Endothelial cell of umbilical vein (primary cell): ENCODE measurements around the gene GPRASP1. TPM values are rescaled to one million over a fixed set of nuclear protein-coding genes. Genes with fewer than 3 reads are reported as not detected.

Experiments used
- BruUV-seq: library from RNA; stranded (reverse); fragments of 400-500 nt; replicated peaks from 2 replicates; lab custom pipeline; 2021; lab: Mats Ljungman, UMichigan
- CTCF ChIA-PET: fragments of 300-600, 350-600 bp; sonication (Branson Sonifier 250); formaldehyde crosslinking; loops from one replicate; lab custom pipeline; 2021; ENCODE audit warnings: antibody characterized with exemption, inconsistent platforms; lab: Charles Lee
- POLR2A ChIA-PET: fragments of 300-600, 350-600 bp; sonication (Branson Sonifier 250); formaldehyde crosslinking; loops from one replicate; lab custom pipeline; 2021; ENCODE audit warnings: antibody characterized with exemption, inconsistent platforms; lab: Charles Lee
- DNase-seq: peaks from one replicate; pipeline ENCODE4 v3.0.0-alpha.2; 2011; ENCODE audit warnings: low read depth, low spot score
- FAIRE-seq: peaks from 2 replicates; lab custom pipeline; 2011; peaks lifted over from hg19 to GRCh38; lab: Jason Lieb, UNC
- H2AFZ ChIP-seq: 2 replicates; pipeline ENCODE4 v1.6.0; 2012; ENCODE audit warnings: low read depth, low read length, control low read depth, inconsistent platforms
- H3K27ac ChIP-seq: 2 replicates; pipeline ENCODE4 v1.5.1; 2011; ENCODE audit warnings: low read depth, mild to moderate bottlenecking, control low read depth, low read length, moderate library complexity; ENCODE audit not compliant: insufficient read depth
- H3K27me3 ChIP-seq, 2 experiments: 2 replicates each; pipeline versions ENCODE4 v1.6.0 to v1.6.1; 2011; ENCODE audit warnings: low read length in 2 of 2, mixed read lengths in 1 of 2; ENCODE audit not compliant: control insufficient read depth in 2 of 2, insufficient read depth in 2 of 2
- H3K36me3 ChIP-seq, 2 experiments: 2 replicates in 1 of 2; 3 replicates in 1 of 2; pipeline ENCODE4 v1.5.1; 2011; ENCODE audit warnings: low read length in 2 of 2, mild to moderate bottlenecking in 1 of 2, moderate library complexity in 1 of 2; ENCODE audit not compliant: control insufficient read depth in 2 of 2, insufficient read depth in 2 of 2; ENCODE audit errors: extremely low read depth in 1 of 2
- H3K4me1 ChIP-seq: 3 replicates; pipeline ENCODE4 v1.5.1; 2011; ENCODE audit warnings: mild to moderate bottlenecking, low read length; ENCODE audit not compliant: control insufficient read depth, insufficient read depth; ENCODE audit errors: extremely low read depth
- H3K4me2 ChIP-seq: 2 replicates; pipeline ENCODE4 v1.6.1; 2011; ENCODE audit warnings: low read length, control low read depth, mixed read lengths; ENCODE audit not compliant: insufficient read depth
- H3K4me3 ChIP-seq, 3 experiments: fragments of 200-600 bp in 1 of 3; sonication (generic), shearing (Covaris generic) in 1 of 3; replicated peaks in 1 of 3; 2 replicates each; pipeline ENCODE4 v1.5.1; 2011 to 2016; ENCODE audit warnings: control low read depth in 3 of 3, low read length in 3 of 3, mild to moderate bottlenecking in 2 of 3, inconsistent platforms in 1 of 3, low read depth in 1 of 3, moderate library complexity in 1 of 3; ENCODE audit not compliant: insufficient read depth in 1 of 3
- H3K79me2 ChIP-seq: 2 replicates; pipeline ENCODE4 v1.6.0; 2012; ENCODE audit warnings: low read length, inconsistent platforms; ENCODE audit not compliant: control insufficient read depth, insufficient read depth
- H3K9ac ChIP-seq: replicated peaks from 2 replicates; pipeline ENCODE3; 2011; ENCODE audit warnings: low read length, control low read depth; ENCODE audit not compliant: insufficient read depth; ENCODE audit errors: extremely low read depth
- H3K9me1 ChIP-seq: replicated peaks from 3 replicates; pipeline ENCODE4 v1.6.0; 2011; ENCODE audit warnings: mild to moderate bottlenecking, low read length; ENCODE audit not compliant: control insufficient read depth, insufficient read depth; ENCODE audit errors: extremely low read depth
- H3K9me3 ChIP-seq: replicated peaks from 2 replicates; pipeline ENCODE4 v1.5.1; 2012; ENCODE audit warnings: low read length, inconsistent platforms; ENCODE audit not compliant: control insufficient read depth, insufficient read depth
- H4K20me1 ChIP-seq: replicated peaks from 2 replicates; pipeline ENCODE3; 2011; ENCODE audit warnings: mild to moderate bottlenecking, low read length; ENCODE audit not compliant: control insufficient read depth, insufficient read depth; ENCODE audit errors: extremely low read depth
- CTCF ChIP-seq, 2 donors: IDR thresholded peaks; 1 replicate in 1 of 2; 2 replicates in 1 of 2; pipeline ENCODE4 v1.5.1; 2011; ENCODE audit warnings: low read length in 2 of 2, mild to moderate bottlenecking in 2 of 2, moderate library complexity in 2 of 2, control low read depth in 1 of 2, inconsistent platforms in 1 of 2, low read depth in 1 of 2; ENCODE audit not compliant: insufficient read depth in 1 of 2; ENCODE audit errors: extremely low read depth in 1 of 2
- EZH2 ChIP-seq: IDR thresholded peaks from 2 replicates; pipeline ENCODE4 v1.6.1; 2012; ENCODE audit warnings: borderline replicate concordance, low read depth, mild to moderate bottlenecking, moderate library complexity, low read length, inconsistent platforms; ENCODE audit not compliant: severe bottlenecking
- FOS ChIP-seq: IDR thresholded peaks from 2 replicates; pipeline ENCODE4 v1.6.1; 2011; ENCODE audit warnings: mild to moderate bottlenecking, low read length, moderate library complexity, borderline replicate concordance; ENCODE audit not compliant: insufficient read depth
- GATA2 ChIP-seq: IDR thresholded peaks from 2 replicates; pipeline ENCODE4 v1.7.0; 2011; ENCODE audit warnings: low read depth, mild to moderate bottlenecking, moderate library complexity, mixed read lengths, low read length; ENCODE audit not compliant: insufficient read length, insufficient read depth
- JUN ChIP-seq: IDR thresholded peaks from 2 replicates; pipeline ENCODE4 v1.6.1; 2011; ENCODE audit warnings: borderline replicate concordance, low read depth; ENCODE audit not compliant: insufficient read length, insufficient read depth
- MAX ChIP-seq: IDR thresholded peaks from 2 replicates; pipeline ENCODE4 v1.6.1; 2011; ENCODE audit not compliant: insufficient read depth, insufficient read length
- MYC ChIP-seq: IDR thresholded peaks from one replicate; pipeline ENCODE4 v1.6.1; 2011; ENCODE audit warnings: mild to moderate bottlenecking, low read depth, low read length
- POLR2A ChIP-seq: IDR thresholded peaks from 2 replicates; pipeline ENCODE4 v1.6.1; 2012; ENCODE audit warnings: low read depth, mild to moderate bottlenecking, control low read depth, low read length
- POLR2AphosphoS5 ChIP-seq: IDR thresholded peaks from 2 replicates; pipeline ENCODE4 v1.6.1; 2012; ENCODE audit warnings: low read depth, mild to moderate bottlenecking, control low read depth, low read length, moderate library complexity; ENCODE audit not compliant: insufficient read depth
- dilution Hi-C: fragments of 300-500 bp; cut with MboI; formaldehyde crosslinking; loops from one replicate; pipeline ENCODE4 v1.15.0; 2019; ENCODE audit warnings: low sequenced_read_pairs; ENCODE audit not compliant: extremely low pct_ligation_motif_present
- intact Hi-C: fragments of 100-400 bp; cut with micrococcal nuclease; formaldehyde crosslinking; loops from one replicate; pipeline ENCODE4 v1.10.0; 2022
- polyA plus RNA-seq, 4 experiments: library from polyadenylated mRNA; depleted of rRNA in 3 of 4; stranded (reverse) in 3 of 4; unstranded in 1 of 4; fragments of >200 nt; gene quantifications; 2 replicates each; pipeline versions ENCODE4 v1.2.1 to v1.2.3, GENCODE V29; 2011 to 2012; ENCODE audit warnings: missing spikeins in 1 of 4
- total RNA-seq: library from RNA; stranded (reverse); gene quantifications from 2 replicates; pipeline ENCODE4 v1.2.3, GENCODE V29; 2021

The GPRASP1 gene
- total and polyA plus RNA-seq, 2 donors (not counting 3 experiments of a cell fraction or from before 2014, with no cell fraction given): 0.32 to 2.1 TPM

- H3K9me3 ChIP-seq: no peaks in the 10 kb centered on the region
- H2AFZ ChIP-seq: no peak overlapping the region
- ChIA-PET POLR2A (no interaction called here), CTCF (interaction anchor here (1.8 to 2.1 kb wide), 2 partner anchors 38 to 231 kb away, joined by 4 to 5 read pairs; no protein-coding TSS in a partner anchor)
- peaks cover 3% of the 10 kb centered on the region for H3K4me1 ChIP-seq
- H3K27ac ChIP-seq: no peak overlapping the region
- intact Hi-C loops (no loop called here), dilution Hi-C loops (no loop called here)
- FAIRE-seq (no peak), DNase-seq (no peak)
- TF ChIP-seq POLR2AphosphoS5 (no peak), MAX (no peak), MYC (no peak), GATA2 (no peak)
- no peaks in the 10 kb centered on the region for H3K27me3 ChIP-seq
- BruUV-seq: no TSS peak
- no peak overlapping the region for H3K4me3 ChIP-seq
- H3K79me2 ChIP-seq: no peaks in the 10 kb centered on the region
- H4K20me1 ChIP-seq: no peaks in the 10 kb centered on the region
- H3K9ac ChIP-seq: no peak overlapping the region
- no peaks in the 10 kb centered on the region for H3K9me1 ChIP-seq
- peaks cover 0 to 2% of the 10 kb centered on the region in 2 experiments for H3K36me3 ChIP-seq
- no peak overlapping the region for H3K4me2 ChIP-seq
These were observed 47.0 kb upstream of the GPRASP1 start for GRCh38 chrX:102604327-102604726.

GRCh38 chrX:102606115-102606514, 45.2 kb upstream of the GPRASP1 start:
- no peak overlapping the region for H3K4me3 ChIP-seq
- no peaks in the 10 kb centered on the region for H3K9me3 ChIP-seq
- peaks cover 0 to 2% of the 10 kb centered on the region in 2 experiments for H3K36me3 ChIP-seq
- H3K27ac ChIP-seq: no peak overlapping the region
- no peak for DNase-seq
- intact Hi-C loops (no loop called here), dilution Hi-C loops (no loop called here)
- no peak overlapping the region for H2AFZ ChIP-seq
- H3K4me1 ChIP-seq: no peaks in the 10 kb centered on the region
- POLR2A ChIA-PET: no interaction called here
- H3K79me2 ChIP-seq: no peaks in the 10 kb centered on the region
- BruUV-seq: no TSS peak
- H3K27me3 ChIP-seq: no peaks in the 10 kb centered on the region
- peak; percentile 42 for FAIRE-seq
- no peak for TF ChIP-seq CTCF (IDR thresholded peaks at IDR 0.05; ENCODE audit: extremely low read depth in 1 of 2, insufficient read depth in 1 of 2, low read depth in 1 of 2, low read length in 2 of 2)
- TF ChIP-seq POLR2A: no peak
- TF ChIP-seq FOS: no peak
- TF ChIP-seq EZH2: no peak
- TF ChIP-seq JUN: no peak
- TF ChIP-seq MYC: no peak
- TF ChIP-seq POLR2AphosphoS5: no peak
- H3K9me1 ChIP-seq: no peaks in the 10 kb centered on the region
- H4K20me1 ChIP-seq: no peaks in the 10 kb centered on the region
- H3K9ac ChIP-seq: no peak overlapping the region
- CTCF ChIA-PET: no interaction called here
- no peak overlapping the region for H3K4me2 ChIP-seq
